Stimulated activated CD4-positive, alpha-beta T cell treated with anti-CD3 and anti-CD28 coated beads, TNF-alpha, amount 100 ng/mL, for 48 hours (primary cell): ENCODE data around the gene CATSPER1.

Experiments used
- DNase-seq, 3 donors: peaks; one replicate each; pipeline ENCODE4 v3.0.0-alpha.2; 2020; ENCODE audit warnings: low read depth in 3 of 3

Gene CATSPER1

GRCh38 chr11:66002648-66003225 is 23.5 kb downstream of the CATSPER1 start:
- DNase-seq: peak in 1 of 3 donors; percentile 55

GRCh38 chr11:66001942-66002647 is 24.2 kb downstream of the CATSPER1 start, which contains the start of the genes BANF1 and EIF1AD:
Gene BANF1, plus strand, starts transcription at chr11:66002503. Its CDS starts 748 bp downstream, at chr11:66003251.
Gene EIF1AD, minus strand, starts transcription at chr11:66002157. Its CDS starts 1,768 bp downstream, at chr11:66000389.
- peak; percentile 83 to 93 (median 90) for DNase-seq

- no peak for DNase-seq
Measured at GRCh38 chr11:65997286-65997685, 29.0 kb downstream of the CATSPER1 start.

- no peak for DNase-seq
Measured at GRCh38 chr11:65992056-65992455, 34.2 kb downstream of the CATSPER1 start.

GRCh38 chr11:65988791-65989592 is 37.3 kb downstream of the CATSPER1 start:
- peak; percentile 84 to 87 (median 84) for DNase-seq

- DNase-seq: no peak
Measured at GRCh38 chr11:65987336-65987735, 38.9 kb downstream of the CATSPER1 start.

GRCh38 chr11:65983589-65983987 is 42.7 kb downstream of the CATSPER1 start:
- DNase-seq: no peak

GRCh38 chr11:65982824-65983588 is 43.3 kb downstream of the CATSPER1 start:
- DNase-seq: no peak

- no peak for DNase-seq
Measured at GRCh38 chr11:65981972-65982823, 44.1 kb downstream of the CATSPER1 start.

- no peak for DNase-seq
Measured at GRCh38 chr11:65981101-65981740, 45.1 kb downstream of the CATSPER1 start.

- DNase-seq: no peak
Measured at GRCh38 chr11:65979261-65979759, 47.0 kb downstream of the CATSPER1 start.

- DNase-seq: no peak
Measured at GRCh38 chr11:65978391-65979238, 47.7 kb downstream of the CATSPER1 start.

- DNase-seq: no peak
Measured at GRCh38 chr11:65977621-65978390, 48.5 kb downstream of the CATSPER1 start.

GRCh38 chr11:65976216-65977176 is 49.8 kb downstream of the CATSPER1 start:
- no peak for DNase-seq

GRCh38 chr11:65975771-65976170 is 50.5 kb downstream of the CATSPER1 start:
- DNase-seq: no peak

GRCh38 chr11:65973439-65974110 is 52.7 kb downstream of the CATSPER1 start:
- no peak for DNase-seq

GRCh38 chr11:65972116-65972515 is 54.2 kb downstream of the CATSPER1 start:
- DNase-seq: no peak
